HPDE6-E6E7 (cell line): ENCODE measurements around the gene PTTG1IP.

ENCODE experiments used
- DNase-seq: peaks from one replicate; pipeline ENCODE4 v3.0.0; 2011; ENCODE audit warnings: missing footprints; ENCODE audit errors: extremely low spot score

The PTTG1IP gene

GRCh38 chr21:44801468-44802395 lies 71.8 kb downstream of the PTTG1IP start, which contains the start of gene UBE2G2:
Gene UBE2G2 (minus strand): TSS chr21:44801820. CDS start chr21:44801748, 72 bp downstream.
- peak; percentile 87 for DNase-seq

DNA sequence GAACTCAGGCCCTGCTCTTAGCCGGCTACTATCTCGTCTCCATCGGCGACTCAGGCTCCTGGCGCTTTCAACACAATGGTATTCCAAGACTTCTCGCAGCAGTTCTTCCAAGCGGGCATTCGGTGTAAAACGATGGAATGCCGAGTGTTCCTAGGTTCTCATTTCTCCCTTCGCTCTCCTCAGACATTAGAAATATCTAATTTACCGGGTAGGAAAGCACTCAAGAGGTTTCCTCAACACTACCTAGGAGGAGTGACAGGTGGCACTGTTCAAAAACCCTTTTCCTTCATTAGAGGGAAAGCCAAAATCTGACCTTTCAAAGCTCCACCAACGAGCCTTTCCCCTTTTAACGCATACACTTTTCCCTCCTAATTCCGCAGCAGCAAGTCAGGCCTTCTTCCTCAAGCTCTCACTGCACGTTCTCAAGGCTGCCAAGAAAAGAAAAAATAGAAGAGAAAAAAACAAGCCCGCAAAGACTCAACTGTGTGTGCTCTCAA lies 72.5 kb downstream of the PTTG1IP start:
- DNase-seq: no peak

DNA sequence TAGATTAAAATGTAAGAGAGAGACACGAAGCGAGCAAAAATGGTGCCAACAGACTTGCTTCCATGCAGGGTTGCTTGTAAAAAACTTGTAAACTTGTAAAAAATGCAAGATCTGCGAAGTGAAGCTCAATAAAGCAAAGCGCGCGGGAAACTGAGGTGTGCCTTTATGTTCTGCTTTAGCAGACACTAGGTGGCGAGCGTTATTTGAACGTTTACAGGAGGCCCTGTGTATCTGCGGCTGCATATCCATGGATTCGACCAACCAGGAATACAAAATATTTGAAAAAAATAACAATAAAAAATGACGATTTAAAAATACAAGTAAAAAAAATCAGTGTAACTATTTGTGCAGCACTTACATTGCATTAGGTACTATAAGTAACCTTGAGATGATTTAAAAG lies 73.4 kb downstream of the PTTG1IP start:
- no peak for DNase-seq

DNA sequence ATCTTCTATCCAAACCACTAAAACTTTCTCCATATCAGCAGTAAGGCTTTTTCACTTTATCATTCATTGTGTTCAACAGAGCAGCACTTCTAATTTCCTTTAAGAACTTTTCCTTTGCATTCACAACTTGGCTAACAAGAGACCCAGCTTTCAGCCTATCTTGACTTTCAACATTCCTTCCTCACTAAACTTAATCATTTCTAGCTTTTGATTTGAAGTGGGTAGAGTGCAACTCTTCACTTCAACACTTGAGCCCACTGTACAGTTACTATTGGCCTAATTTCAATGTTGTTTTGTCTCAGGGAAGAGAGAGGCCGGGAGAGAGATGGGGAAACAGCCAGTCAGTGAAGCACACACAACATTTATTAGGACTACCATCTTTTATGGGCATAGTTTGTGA lies 73.8 kb downstream of the PTTG1IP start:
- DNase-seq: no peak
